IMR-90 (cell line): ENCODE measurements around the gene RARRES1.

Source experiments
- CEBPB ChIP-seq: IDR thresholded peaks from 2 replicates; pipeline ENCODE4 v1.6.1; 2012; ENCODE audit warnings: low read depth, low read length, improper control_type of control experiment
- CTCF ChIP-seq: conservative IDR thresholded peaks from 2 replicates; pipeline ENCODE4 v1.5.1; 2012; ENCODE audit warnings: mild to moderate bottlenecking, low read depth, low read length, improper control_type of control experiment
- FOS ChIP-seq: fragments of 150-350 bp; IDR thresholded peaks from 2 replicates; pipeline ENCODE4 v1.6.1; 2016; ENCODE audit warnings: low read depth, low read length
- MAFK ChIP-seq: IDR thresholded peaks from 2 replicates; pipeline ENCODE4 v1.6.1; 2012; ENCODE audit warnings: low read depth, low read length, improper control_type of control experiment
- MXI1 ChIP-seq: IDR thresholded peaks from 2 replicates; pipeline ENCODE4 v1.6.1; 2012; ENCODE audit warnings: low read depth, mild to moderate bottlenecking, low read length, moderate library complexity, borderline replicate concordance
- POLR2A ChIP-seq: IDR thresholded peaks from 2 replicates; pipeline ENCODE4 v1.6.1; 2012; ENCODE audit warnings: mild to moderate bottlenecking, low read depth, low read length
- RAD21 ChIP-seq: IDR thresholded peaks from 2 replicates; pipeline ENCODE4 v1.6.1; 2012; ENCODE audit warnings: low read length, improper control_type of control experiment
- RCOR1 ChIP-seq: IDR thresholded peaks from 2 replicates; pipeline ENCODE4 v1.6.1; 2012; ENCODE audit warnings: mild to moderate bottlenecking, low read length, improper control_type of control experiment; ENCODE audit not compliant: insufficient replicate concordance
- SMC3 ChIP-seq: fragments of 150-350 bp; IDR thresholded peaks from 2 replicates; pipeline ENCODE4 v1.6.1; 2016; ENCODE audit warnings: low read depth, mild to moderate bottlenecking, antibody characterized with exemption, low read length, moderate library complexity
- USF2 ChIP-seq: fragments of 150-350 bp; IDR thresholded peaks from 2 replicates; pipeline ENCODE4 v1.6.1; 2017; ENCODE audit warnings: mild to moderate bottlenecking, antibody characterized with exemption, low read length, low read depth

GRCh38 chr3:158753854-158754253 lies 21.6 kb upstream of the RARRES1 start:
- TF ChIP-seq CTCF = no peak
- no peak for TF ChIP-seq POLR2A
- no peak for TF ChIP-seq SMC3
- no peak for TF ChIP-seq RCOR1
- TF ChIP-seq MXI1 = no peak
- no peak for TF ChIP-seq CEBPB
- no peak for TF ChIP-seq FOS
- no peak for TF ChIP-seq MAFK
- TF ChIP-seq RAD21 = no peak
- no peak for TF ChIP-seq USF2
